Cerebellar nuclear complex (tissue), 1 donor: ENCODE results near the gene ANKRD13B.

Source experiments
- DNase-seq, 2 experiments: peaks; one replicate each; lab custom pipeline; 2025; lab: John Stamatoyannopoulos, UW

ANKRD13B gene

GRCh38 chr17:29581583-29582253, 11.2 kb upstream of the ANKRD13B start:
- no peak for DNase-seq

GRCh38 chr17:29582254-29582765, 10.6 kb upstream of the ANKRD13B start:
- no peak for DNase-seq

- peak in 1 of 2 experiments; percentile 59 for DNase-seq
Measured at GRCh38 chr17:29582772-29583171, 10.2 kb upstream of the ANKRD13B start.

DNA sequence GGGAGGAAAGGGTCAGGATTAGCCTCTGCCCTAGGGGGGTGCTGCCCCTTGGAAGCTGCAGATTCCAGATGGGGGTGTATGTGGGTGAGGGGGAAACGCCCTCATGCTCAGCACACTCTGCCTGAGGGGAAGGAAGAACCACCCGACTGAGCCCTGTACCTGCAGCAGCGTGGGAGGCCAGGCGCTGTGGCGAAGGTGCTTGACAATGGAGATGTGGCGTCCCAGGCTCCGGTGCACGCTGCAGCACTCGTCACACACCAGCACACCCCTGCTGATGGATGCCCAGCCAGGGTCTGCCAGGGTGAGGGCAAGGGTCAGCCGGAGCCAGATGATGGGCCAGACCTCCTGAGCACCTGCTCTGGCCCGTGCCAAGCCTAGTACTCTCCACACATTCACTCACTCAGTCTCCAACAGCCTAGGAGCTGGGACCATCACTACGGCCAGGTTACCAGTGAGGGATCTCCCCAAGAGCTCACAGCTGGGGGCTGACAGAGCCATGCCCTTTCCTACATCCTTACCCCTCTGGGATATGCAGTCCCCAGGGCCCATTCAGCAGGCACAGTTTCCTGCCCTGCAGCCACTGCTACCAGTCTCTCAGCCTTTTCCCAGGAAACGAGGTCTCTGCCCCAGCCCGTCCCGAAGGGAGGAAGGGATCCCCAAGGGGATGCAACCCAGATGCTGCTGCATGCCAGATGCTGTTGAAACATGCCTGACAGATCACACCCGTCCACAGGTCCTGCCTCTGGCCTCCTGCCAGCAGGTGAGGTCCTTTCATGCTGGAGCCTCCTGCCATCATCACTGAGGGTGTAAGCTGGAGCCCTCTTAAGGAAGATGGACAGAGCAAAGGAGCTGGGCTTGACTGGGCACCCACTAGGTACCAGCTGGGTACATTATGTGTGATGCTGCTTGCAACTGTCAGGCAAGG, 9.3 kb upstream of the ANKRD13B start:
- no peak for DNase-seq

DNA sequence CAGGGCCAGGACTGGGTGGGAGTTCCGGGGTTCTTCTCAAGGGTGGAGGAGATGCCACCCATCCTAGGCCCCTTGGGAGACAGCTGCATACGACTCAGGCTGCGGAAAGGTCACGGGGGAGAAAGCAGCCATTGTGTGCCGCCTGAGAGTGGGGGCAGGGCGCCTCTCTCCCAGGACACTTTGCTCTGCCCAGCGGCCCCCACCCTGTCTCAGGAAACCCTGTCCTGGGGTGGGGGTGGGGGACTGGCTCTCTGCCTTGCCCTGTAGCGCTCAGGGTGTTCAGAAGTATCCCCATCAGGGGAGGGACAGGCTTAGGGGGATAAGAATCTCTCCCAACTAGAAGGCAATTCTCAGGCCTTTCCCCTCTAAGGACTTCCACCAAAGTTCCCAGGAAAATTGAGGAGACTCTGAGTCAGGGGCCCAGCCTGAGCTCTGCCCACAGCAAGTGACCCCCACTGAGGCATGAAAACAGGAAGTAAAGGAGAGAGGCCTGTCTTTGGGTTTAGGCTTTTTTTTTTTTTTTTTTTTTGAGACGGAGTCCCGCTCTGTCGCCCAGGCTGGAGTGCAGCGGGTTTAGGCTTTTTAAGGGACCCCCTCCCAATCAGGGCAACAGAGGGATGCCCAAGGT, 8.4 kb upstream of the ANKRD13B start:
- no peak for DNase-seq

- DNase-seq = no peak
Measured at GRCh38 chr17:29585080-29585751, 7.7 kb upstream of the ANKRD13B start.

DNA sequence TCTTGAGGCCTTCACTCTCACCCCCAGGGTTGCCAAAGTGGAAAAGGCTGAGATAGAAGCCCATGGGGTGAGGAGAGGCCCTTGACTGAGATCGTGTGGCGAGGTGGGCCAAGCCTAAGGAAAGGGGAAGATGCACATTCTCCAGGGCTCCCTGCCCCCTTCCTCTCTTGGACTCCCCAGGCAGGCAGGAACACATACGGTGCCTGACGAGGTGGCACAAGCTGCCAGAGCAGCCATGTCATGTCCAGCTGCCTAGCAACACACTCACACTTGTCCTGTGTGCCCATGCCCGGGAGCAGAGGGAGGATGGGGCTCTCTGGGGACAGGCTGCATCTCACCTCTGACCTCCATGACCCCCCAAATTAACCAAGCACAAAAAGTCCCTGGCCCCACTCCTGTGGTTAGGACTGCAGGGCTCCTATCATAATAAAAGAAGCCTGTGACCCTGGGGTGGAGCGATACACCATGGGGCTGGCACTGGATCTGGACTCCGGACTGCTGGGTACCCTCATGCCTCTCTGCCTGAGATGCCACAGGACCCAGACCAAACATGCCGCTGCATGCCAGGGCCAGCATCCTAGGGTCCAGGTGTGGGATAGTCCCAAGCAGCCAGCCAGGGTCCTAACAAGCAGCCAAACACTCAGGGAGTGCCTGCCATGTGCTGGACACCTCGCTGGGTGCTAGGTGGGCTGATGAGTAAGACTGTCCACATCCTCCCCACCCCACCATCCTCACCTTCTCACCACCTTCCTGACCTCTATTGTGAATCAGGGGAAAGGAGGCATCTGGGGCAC, 6.1 kb upstream of the ANKRD13B start:
- DNase-seq = no peak

- DNase-seq = no peak
Measured at GRCh38 chr17:29587591-29587990, 5.3 kb upstream of the ANKRD13B start.

DNA sequence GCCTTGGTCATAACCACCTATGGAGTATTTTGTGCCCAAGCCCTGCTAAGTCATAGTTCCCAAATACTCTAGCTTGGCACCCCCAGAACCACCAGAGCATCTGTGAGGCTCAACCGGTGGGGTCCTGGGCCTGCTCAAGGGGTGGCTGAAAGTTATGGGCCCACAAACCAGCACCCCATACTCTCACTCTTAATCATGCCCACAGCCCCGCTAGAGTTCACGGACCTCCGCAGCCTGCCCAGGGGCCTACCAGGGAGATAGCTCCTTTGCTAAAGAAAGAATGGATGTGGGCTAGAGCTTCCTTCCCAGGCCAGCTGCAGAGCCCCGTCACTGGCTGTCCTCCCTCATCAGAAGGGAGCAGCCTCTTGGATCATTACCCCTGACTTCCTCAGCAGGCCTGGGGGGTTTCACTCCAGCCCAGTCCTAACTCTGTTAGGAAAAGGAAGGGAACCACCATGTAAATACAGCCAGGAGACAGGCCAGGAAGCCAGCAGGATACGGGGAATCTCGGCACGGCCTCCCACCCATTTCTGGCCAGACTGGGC, 4.8 kb upstream of the ANKRD13B start:
- DNase-seq = no peak

DNA sequence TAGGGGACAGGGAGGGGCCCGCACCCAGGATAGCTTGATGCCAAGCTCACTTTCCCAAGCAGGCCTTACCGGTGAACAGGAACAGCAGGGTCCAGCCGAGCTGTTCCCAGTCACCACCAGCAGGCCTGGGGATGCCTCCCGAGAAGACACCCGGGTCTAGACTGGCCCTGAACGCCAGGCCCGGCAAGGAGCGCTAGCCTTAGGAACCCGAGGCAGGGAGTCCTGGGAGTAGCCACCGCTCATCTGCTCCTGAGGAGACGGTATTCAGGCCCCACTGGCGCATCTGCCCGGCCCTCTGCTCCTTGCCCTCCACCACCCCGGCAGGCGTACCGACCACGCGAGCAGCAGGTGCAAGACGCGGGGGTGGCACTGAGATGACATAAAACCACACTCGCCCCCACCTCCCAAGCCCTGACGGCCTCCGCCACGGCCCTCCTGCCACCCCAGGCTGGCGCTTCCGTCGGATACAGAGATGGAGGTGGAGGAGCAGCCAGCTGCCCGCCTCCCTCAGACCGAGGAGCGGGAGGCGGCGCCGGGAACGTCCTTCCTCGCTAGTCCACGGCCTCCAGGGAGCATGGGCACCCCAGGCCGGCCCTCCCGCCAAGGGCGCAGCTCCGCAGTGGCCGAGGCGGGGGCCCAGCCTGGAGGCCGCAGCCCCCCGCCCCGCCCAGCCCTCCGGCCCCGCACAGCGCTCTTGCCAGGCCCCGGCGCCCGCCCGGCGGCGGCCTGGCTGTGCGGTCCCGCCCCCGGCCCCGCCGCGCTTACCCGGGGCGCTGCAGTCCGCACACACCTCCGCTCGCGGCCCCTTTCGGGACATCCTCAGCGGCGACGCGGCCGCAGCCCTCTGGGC, 4.1 kb upstream of the ANKRD13B start:
- no peak for DNase-seq

DNA sequence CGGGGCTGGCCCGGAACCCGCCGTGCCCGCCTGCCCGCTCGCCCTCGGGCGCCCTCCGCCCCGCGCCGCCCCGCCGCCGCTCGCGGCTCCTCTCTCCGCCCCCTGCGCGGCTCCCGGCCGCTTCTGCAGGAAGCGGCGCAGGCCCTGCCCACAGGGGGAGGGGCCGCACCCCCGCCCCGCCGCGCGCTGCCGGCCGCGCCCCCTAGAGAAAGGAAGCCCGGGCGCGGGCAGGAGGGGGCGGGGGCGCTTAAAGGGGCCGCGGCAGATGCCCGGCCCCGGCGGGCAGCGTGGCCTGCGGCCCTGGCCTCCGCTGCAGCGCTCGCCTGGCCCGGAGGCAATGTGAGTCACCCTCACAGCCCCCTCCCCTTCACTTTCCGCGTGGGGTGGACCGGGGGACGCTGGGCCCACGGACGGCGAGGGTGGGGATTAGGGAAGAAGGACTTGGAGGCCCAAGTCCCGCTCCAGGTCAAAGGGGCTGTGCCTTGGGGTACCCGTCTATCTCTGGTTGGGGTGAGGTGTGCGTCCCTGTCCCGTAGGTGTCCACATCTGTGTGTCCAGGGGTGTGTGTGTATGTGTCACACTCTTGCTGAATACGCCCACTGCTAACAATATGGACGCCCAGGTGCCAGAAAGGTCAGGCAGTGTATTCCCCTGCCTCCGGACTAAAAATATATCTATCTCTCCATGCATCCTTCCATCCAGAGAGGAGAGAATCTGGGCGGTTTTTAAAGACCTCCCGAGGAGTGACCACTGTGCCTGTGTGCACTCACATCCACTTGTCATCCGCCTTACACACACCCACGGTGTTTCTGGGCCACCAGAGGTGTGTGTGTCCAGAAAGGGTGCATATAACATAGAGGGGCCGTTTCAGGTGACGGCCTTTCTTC, 3.2 kb upstream of the ANKRD13B start, which contains the start of gene GIT1:
Gene GIT1 (minus strand): TSS at position 125 of the 887 bp plus-strand sequence. CDS start 270 bp downstream, outside the sequence.
- DNase-seq = no peak

GRCh38 chr17:29590411-29591145, 2.4 kb upstream of the ANKRD13B start:
- no peak for DNase-seq

DNA sequence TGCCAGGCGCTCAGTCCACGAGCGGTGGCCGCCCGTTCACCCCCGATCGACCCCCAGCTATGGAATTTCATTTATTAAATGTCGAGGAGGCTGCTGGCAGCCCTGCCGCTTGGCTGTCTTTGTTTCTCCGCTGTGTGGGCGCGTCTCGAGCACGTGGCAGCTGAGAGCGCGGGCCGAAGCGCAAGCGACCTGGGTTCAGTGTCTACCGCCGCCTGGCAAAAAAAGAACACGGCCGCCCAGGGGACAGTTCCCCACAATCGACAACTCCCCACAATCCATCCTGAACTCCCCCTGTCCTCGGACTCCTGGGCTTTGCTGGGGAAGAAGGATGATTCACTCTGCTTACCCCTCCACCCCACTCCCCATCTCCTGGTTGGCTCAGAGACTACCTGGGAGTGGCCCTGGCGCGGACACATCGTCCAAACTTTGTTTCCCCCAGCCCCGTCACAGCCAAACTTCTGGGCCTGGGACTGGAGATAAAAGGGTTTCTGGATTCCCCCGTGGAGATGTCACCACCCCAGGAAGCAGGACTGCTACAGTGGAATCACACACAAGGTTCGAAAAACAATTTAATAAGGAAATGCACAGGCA, 1.7 kb upstream of the ANKRD13B start:
- DNase-seq = no peak

DNA sequence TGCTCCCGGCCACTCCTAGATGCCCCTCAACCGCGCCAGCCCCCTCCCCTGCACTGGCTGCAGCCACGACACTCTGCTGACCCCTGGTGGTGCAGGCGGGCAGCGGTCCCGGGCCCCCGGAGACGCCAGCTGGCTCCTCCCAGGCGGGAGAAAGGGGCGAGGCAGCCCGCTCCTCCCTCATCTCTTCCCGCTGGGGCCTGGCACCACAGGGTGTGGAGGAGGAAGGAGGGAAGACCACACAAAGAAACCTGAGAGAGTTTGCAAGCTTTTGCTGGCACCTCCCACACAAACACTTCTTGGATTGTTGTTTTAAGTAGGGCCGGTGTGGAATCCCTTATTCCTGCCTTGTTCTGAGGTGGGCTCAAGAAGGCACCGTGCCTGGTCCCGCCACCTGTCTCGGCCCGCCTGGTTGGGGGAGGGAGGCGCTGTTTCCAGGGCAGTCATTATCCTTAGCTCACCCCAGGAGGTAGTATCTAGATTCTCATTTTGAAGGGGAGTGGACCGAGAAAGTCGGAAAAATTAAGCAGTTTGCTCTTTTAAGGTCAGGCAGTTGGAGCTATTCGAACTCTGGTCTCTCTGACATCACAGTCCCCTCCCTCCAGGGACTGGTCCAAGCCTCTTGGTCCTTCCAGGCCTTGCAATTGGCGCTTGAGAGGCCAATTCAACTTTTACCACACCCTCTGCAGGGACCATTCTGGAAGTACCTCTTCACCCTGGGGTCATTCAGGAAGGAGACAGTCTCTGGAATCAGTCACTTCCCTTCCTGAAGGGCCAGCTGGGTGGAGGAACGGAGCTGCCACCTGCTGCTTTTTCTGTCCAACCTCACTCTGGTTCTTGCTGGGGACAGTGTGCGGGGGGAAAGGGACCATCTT, 959 bp upstream of the ANKRD13B start:
- DNase-seq = peak in 1 of 2 experiments; percentile 47

- DNase-seq = no peak
Measured at GRCh38 chr17:29593591-29594518, 923 bp downstream of the ANKRD13B start.
